GM18858 (cell line): ENCODE results near the gene SYT1.

Experiments
- ATAC-seq: cut with Tn5 transposase; IDR thresholded peaks from one replicate; pipeline ENCODE4 v1.9.1; 2021; ENCODE audit not compliant: unreplicated experiment

The SYT1 gene

DNA sequence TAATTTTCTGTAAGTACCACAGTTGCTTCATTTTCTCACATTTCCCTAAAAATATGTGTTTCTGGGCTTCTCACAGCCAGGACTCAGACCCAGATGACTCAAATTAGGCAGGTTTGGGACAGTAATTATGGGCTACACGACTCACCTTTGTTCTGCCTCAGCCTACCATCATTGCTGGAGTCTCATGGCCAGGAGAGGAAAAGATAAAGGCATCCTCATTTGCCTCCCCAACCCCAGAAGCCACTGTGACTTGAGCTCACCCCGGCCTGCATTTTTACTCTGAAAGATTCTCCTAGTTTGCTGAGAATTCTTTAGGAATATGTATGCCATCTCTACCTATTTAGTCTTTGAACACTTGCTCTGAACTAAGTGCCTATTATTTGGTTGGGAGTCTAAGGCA, 618.3 kb downstream of the SYT1 start:
- ATAC-seq: no peak

DNA sequence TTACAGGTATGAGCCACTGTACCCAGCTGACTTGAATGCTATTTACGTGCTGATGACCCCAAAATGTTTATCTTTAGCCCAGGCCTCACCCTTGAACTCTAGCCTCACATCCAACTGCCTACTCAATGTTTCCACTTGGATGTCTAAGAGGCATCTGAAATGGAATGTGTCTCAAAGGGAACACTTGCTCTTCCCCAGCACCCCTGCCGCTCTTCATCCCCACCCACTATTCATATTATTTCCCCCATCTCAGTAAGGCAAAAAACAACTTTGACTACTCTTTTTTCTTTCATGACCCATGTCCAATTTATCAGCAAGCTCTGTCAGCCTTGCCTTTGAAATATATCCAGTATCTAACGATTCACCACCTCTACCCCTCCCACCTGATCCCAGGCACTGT, 621.6 kb downstream of the SYT1 start:
- no peak for ATAC-seq

DNA sequence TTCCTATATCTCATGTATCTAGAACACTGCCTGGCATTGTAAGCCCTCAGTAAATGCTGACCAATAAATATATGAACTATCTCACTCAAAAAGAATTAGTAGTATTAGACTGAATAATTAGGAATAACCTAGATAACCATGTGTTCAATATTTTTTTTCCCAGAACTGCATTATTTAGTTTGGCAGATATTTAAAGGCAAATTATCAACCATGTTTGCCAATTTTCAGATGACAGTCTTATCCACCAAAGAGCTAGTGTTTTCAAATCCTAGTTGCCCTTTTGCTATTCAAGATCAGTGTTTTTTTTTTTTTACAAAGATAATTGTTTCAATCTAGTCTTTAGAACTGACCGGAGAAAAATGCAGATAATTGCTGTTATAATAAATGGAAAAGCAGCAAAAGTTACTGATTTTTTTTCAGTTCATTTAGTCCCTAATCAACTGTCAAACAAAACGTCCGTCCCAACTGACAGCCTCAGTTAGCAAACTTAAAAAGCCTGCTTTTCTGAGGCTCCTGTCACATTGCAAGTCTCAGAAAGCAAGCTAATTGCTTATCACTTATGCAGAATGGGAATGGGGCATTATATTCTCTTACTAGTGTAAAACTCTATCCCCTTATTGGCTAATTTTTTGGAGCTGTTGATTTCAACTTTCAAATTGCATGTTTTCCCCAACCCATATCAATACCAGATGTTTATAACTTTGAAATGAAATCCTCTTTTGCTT, 623.0 kb downstream of the SYT1 start:
- ATAC-seq: no peak
